OCI-LY3 (cell line): Measurements from ENCODE around the gene DARS2.
A peak's percentile ranks its signal among the peaks of the same experiment; 100 is the strongest.

Source experiments
- H2AFZ ChIP-seq: fragments of 200-600, 300-600 bp; shearing (Covaris generic); 2 replicates; pipeline ENCODE4 v1.6.0; 2014; ENCODE audit warnings: antibody characterized with exemption, low read depth, low read length
- H3K27ac ChIP-seq: fragments of 200-600, 300-600 bp; sonication (generic); 2 replicates; pipeline ENCODE4 v1.5.1; 2014; ENCODE audit warnings: mild to moderate bottlenecking, low read length, moderate library complexity, mixed read lengths
- H3K27me3 ChIP-seq: fragments of 200-600, 300-600 bp; sonication (generic); 2 replicates; pipeline ENCODE4 v1.6.1; 2014; ENCODE audit warnings: low read depth, low read length, mixed read lengths
- H3K36me3 ChIP-seq: fragments of 200-600, 300-600 bp; sonication (generic); replicated peaks from 2 replicates; pipeline ENCODE3; 2014; ENCODE audit warnings: low read depth, low read length, mixed read lengths
- H3K4me1 ChIP-seq: fragments of 300-600, 200-600 bp; sonication (generic); 2 replicates; pipeline ENCODE4 v1.6.1; 2014; ENCODE audit warnings: low read length, mixed read lengths
- H3K4me2 ChIP-seq: fragments of 200-600, 300-600 bp; sonication (generic); 2 replicates; pipeline ENCODE4 v1.6.1; 2014; ENCODE audit warnings: low read length, mixed read lengths
- H3K4me3 ChIP-seq: fragments of 300-600, 200-600 bp; sonication (generic); 2 replicates; pipeline ENCODE4 v1.5.1; 2014; ENCODE audit warnings: antibody characterized with exemption, mild to moderate bottlenecking, low read length, moderate library complexity
- H3K79me2 ChIP-seq: fragments of 300-600, 200-600 bp; shearing (Covaris generic); 2 replicates; pipeline ENCODE4 v1.6.1; 2014; ENCODE audit warnings: mild to moderate bottlenecking, low read length, mixed read lengths
- H3K9ac ChIP-seq: fragments of 300-600, 200-600 bp; shearing (Covaris generic); 2 replicates; pipeline ENCODE4 v1.6.0; 2014; ENCODE audit warnings: mild to moderate bottlenecking, low read length, moderate library complexity
- H3K9me3 ChIP-seq: fragments of 200-600, 300-600 bp; shearing (Covaris generic); 2 replicates; pipeline ENCODE4 v1.6.1; 2014; ENCODE audit warnings: low read length, mixed read lengths; ENCODE audit not compliant: insufficient read depth
- H4K20me1 ChIP-seq: fragments of 200-600, 300-600 bp; sonication (generic); 2 replicates; pipeline ENCODE4 v1.6.1; 2016; ENCODE audit warnings: low read length, mixed read lengths; ENCODE audit not compliant: insufficient read depth
- CTCF ChIP-seq: fragments of 200-600, 300-600 bp; sonication (generic); IDR thresholded peaks from 2 replicates; pipeline ENCODE4 v1.5.1; 2014; ENCODE audit warnings: antibody characterized with exemption, low read length, low read depth
- EZH2phosphoT487 ChIP-seq: fragments of 200-600 bp; shearing (Covaris generic); IDR thresholded peaks from 2 replicates; pipeline ENCODE4 v1.6.1; 2018; ENCODE audit warnings: antibody characterized with exemption, mixed run types, low read depth

Gene DARS2

GRCh38 chr1:173864179-173864867 lies 39.9 kb downstream of the DARS2 start:
- H3K79me2 ChIP-seq: peaks cover 35% of the 10 kb centered on the region
- H3K4me2 ChIP-seq: peak overlapping the region; percentile 95
- no peak for TF ChIP-seq EZH2phosphoT487
- no peak for TF ChIP-seq CTCF
- H2AFZ ChIP-seq: no peak overlapping the region
- peaks cover 43% of the 10 kb centered on the region for H4K20me1 ChIP-seq
- H3K4me3 ChIP-seq: peak overlapping the region; percentile 90; the same call in 1 of the 2 replicates
- H3K9ac ChIP-seq: no peak overlapping the region
- no peaks in the 10 kb centered on the region for H3K9me3 ChIP-seq
- H3K36me3 ChIP-seq: peaks cover 58% of the 10 kb centered on the region
- H3K27me3 ChIP-seq: no peaks in the 10 kb centered on the region
- H3K4me1 ChIP-seq: peaks cover 40% of the 10 kb centered on the region
- H3K27ac ChIP-seq: peak overlapping the region; percentile 82

GRCh38 chr1:173865468-173866164 lies 41.1 kb downstream of the DARS2 start:
- Histone ChIP-seq H3K4me1 (peaks cover 53% of the 10 kb centered on the region), H4K20me1 (peaks cover 43% of the 10 kb centered on the region), H3K27ac (peak overlapping the region; percentile 82), H3K4me2 (peak overlapping the region; percentile 95), H2AFZ (no peak overlapping the region), H3K79me2 (peaks cover 37% of the 10 kb centered on the region), H3K27me3 (no peaks in the 10 kb centered on the region), H3K36me3 (peaks cover 52% of the 10 kb centered on the region), H3K9ac (peak overlapping the region; percentile 90), H3K4me3 (peak overlapping the region; percentile 90), H3K9me3 (no peaks in the 10 kb centered on the region)
- TF ChIP-seq EZH2phosphoT487: no peak
- TF ChIP-seq CTCF: no peak

GRCh38 chr1:173866413-173867115 lies 42.1 kb downstream of the DARS2 start:
- Histone ChIP-seq H3K36me3 (peaks cover 57% of the 10 kb centered on the region), H3K4me3 (peak overlapping the region; percentile 90), H4K20me1 (peaks cover 43% of the 10 kb centered on the region), H3K27ac (peak overlapping the region; percentile 82), H3K9ac (peak overlapping the region; percentile 90), H3K4me1 (peaks cover 61% of the 10 kb centered on the region), H3K9me3 (no peaks in the 10 kb centered on the region), H3K4me2 (peak overlapping the region; percentile 95), H3K27me3 (no peaks in the 10 kb centered on the region), H2AFZ (no peak overlapping the region), H3K79me2 (peaks cover 37% of the 10 kb centered on the region)
- TF ChIP-seq CTCF (no peak), EZH2phosphoT487 (no peak)
